Measurements from ENCODE around the gene FBXL2. TPM values are rescaled to one million over a fixed set of nuclear protein-coding genes. Genes with fewer than 3 reads are reported as not detected.
A peak's percentile ranks its signal among the peaks of the same experiment; 100 is the strongest.
"Not testable (repeated sequence)": the region's sequence is repeated elsewhere in the genome, so short reads cannot be mapped to it uniquely, and the experiment has no call there.

The FBXL2 gene
- total RNA-seq, 1 donor from 2014 or later, result 1.6 TPM

GRCh38 chr3:33312361-33312760 is 35.1 kb downstream of the FBXL2 start:
- DNase-seq (ENCODE audit: missing footprints) (no peak), ATAC-seq (no peak)
- intact Hi-C loops (cut with DNase I), result no loop called here

GRCh38 chr3:33313331-33313730 is 36.1 kb downstream of the FBXL2 start:
- intact Hi-C loops (cut with DNase I), result no loop called here
- ATAC-seq, result no peak
- no peak for DNase-seq (ENCODE audit: missing footprints)

- DNase-seq (ENCODE audit: missing footprints), result no peak
- no peak for ATAC-seq
- intact Hi-C loops (cut with DNase I), result no loop called here
Observed at GRCh38 chr3:33314993-33315392, 37.8 kb downstream of the FBXL2 start.

GRCh38 chr3:33315826-33316225 is 38.6 kb downstream of the FBXL2 start:
- intact Hi-C loops (cut with DNase I), result no loop called here
- DNase-seq (ENCODE audit: missing footprints) (no peak), ATAC-seq (no peak)

GRCh38 chr3:33317963-33318709 is 40.9 kb downstream of the FBXL2 start:
- intact Hi-C loops (cut with DNase I), result no loop called here
- no peak for DNase-seq (ENCODE audit: missing footprints)
- no peak for ATAC-seq

- intact Hi-C loops (cut with DNase I), result no loop called here
- DNase-seq (ENCODE audit: missing footprints) (no peak), ATAC-seq (no peak)
Observed at GRCh38 chr3:33318710-33319380, 41.6 kb downstream of the FBXL2 start.

GRCh38 chr3:33322412-33322811 is 45.2 kb downstream of the FBXL2 start:
- intact Hi-C loops (cut with DNase I), result no loop called here
- no peak for DNase-seq (ENCODE audit: missing footprints)
- ATAC-seq, result no peak

- intact Hi-C loops (cut with DNase I), result no loop called here
- no peak for ATAC-seq
- no peak for DNase-seq (ENCODE audit: missing footprints)
Observed at GRCh38 chr3:33331414-33331813, 54.2 kb downstream of the FBXL2 start.

GRCh38 chr3:33334364-33334763 is 57.1 kb downstream of the FBXL2 start:
- ATAC-seq (no peak), DNase-seq (ENCODE audit: missing footprints) (no peak)
- intact Hi-C loops (cut with DNase I), result no loop called here

GRCh38 chr3:33338936-33339465 is 61.8 kb downstream of the FBXL2 start:
- ATAC-seq; DNase-seq (ENCODE audit: missing footprints); intact Hi-C loops (cut with DNase I): not testable (repeated sequence)

GRCh38 chr3:33339758-33340157 is 62.5 kb downstream of the FBXL2 start:
- DNase-seq (ENCODE audit: missing footprints) (no peak), ATAC-seq (no peak)
- intact Hi-C loops (cut with DNase I), result no loop called here

- ATAC-seq (peak; percentile 50), DNase-seq (ENCODE audit: missing footprints) (no peak)
Observed at GRCh38 chr3:33355611-33356010, 78.4 kb downstream of the FBXL2 start.

GRCh38 chr3:33358172-33358781 is 81.0 kb downstream of the FBXL2 start:
- intact Hi-C loops (cut with DNase I), result no loop called here
- DNase-seq (ENCODE audit: missing footprints) (no peak), ATAC-seq (no peak)

More at GRCh38 chr3:33355611-33356010, 78.4 kb downstream of the FBXL2 start:
- intact Hi-C loops (cut with DNase I), result no loop called here

GRCh38 chr3:33360136-33360825 is 83.0 kb downstream of the FBXL2 start:
- intact Hi-C loops (cut with DNase I), result no loop called here
- ATAC-seq, result no peak
- DNase-seq (ENCODE audit: missing footprints), result no peak

- DNase-seq (ENCODE audit: missing footprints), result no peak
- intact Hi-C loops (cut with DNase I), result no loop called here
- ATAC-seq, result no peak
Observed at GRCh38 chr3:33363113-33363800, 86.0 kb downstream of the FBXL2 start.

- intact Hi-C loops (cut with DNase I), result no loop called here
- ATAC-seq (no peak), DNase-seq (ENCODE audit: missing footprints) (no peak)
Observed at GRCh38 chr3:33364060-33364459, 86.8 kb downstream of the FBXL2 start.

GRCh38 chr3:33364531-33365128 is 87.4 kb downstream of the FBXL2 start:
- ATAC-seq, result no peak
- intact Hi-C loops (cut with DNase I), result no loop called here
- DNase-seq (ENCODE audit: missing footprints), result no peak

Data from Right ventricle myocardium inferior (tissue), 1 donor.